HAP-1 (cell line): ENCODE data around the gene ZNF619.
A peak's percentile ranks its signal among the peaks of the same experiment; 100 is the strongest.

ENCODE experiments used
- DNase-seq, 2 experiments: peaks; one replicate each; pipeline ENCODE4 v3.0.0-alpha.2; 2016 to 2020; ENCODE audit warnings: low spot score in 2 of 2
- H3K27me3 ChIP-seq: fragments of 250-450 bp; sonication (Bioruptor Pico); 2 replicates; pipeline ENCODE4 v1.5.1; 2020; ENCODE audit warnings: low read depth, mild to moderate bottlenecking, moderate library complexity
- H3K36me3 ChIP-seq: fragments of 250-450 bp; sonication (Bioruptor Pico); replicated peaks from 2 replicates; pipeline ENCODE4 v1.5.1; 2020; ENCODE audit warnings: mild to moderate bottlenecking
- H3K4me1 ChIP-seq: fragments of 250-450 bp; sonication (Bioruptor Pico); 2 replicates; pipeline ENCODE4 v1.5.1; 2020; ENCODE audit warnings: mild to moderate bottlenecking
- H3K4me3 ChIP-seq: fragments of 250-450 bp; sonication (Bioruptor Pico); 2 replicates; pipeline ENCODE4 v1.5.1; 2020; ENCODE audit warnings: mild to moderate bottlenecking, moderate library complexity
- H3K9me3 ChIP-seq: fragments of 250-450 bp; sonication (Bioruptor Pico); 2 replicates; pipeline ENCODE4 v1.5.1; 2020; ENCODE audit warnings: mild to moderate bottlenecking, moderate library complexity
- in situ Hi-C: fragments of 300-500 bp; cut with MboI; formaldehyde crosslinking; loops from 3 replicates; pipeline ENCODE4 v1.14.3; 2020; ENCODE audit warnings: low sequenced_read_pairs, inconsistent platforms, mixed read lengths

Gene ZNF619

GRCh38 chr3:40524568-40525285, 47.8 kb downstream of the ZNF619 start, which contains the start of gene ZNF621:
Gene ZNF621, plus strand, starts transcription at chr3:40524960. Its CDS starts 881 bp downstream, at chr3:40525841.
- peaks cover 23% of the 10 kb centered on the region for H3K36me3 ChIP-seq
- peak within 1 kb of the TSS; percentile 88 for H3K4me3 ChIP-seq
- DNase-seq: peak; percentile 74 to 93
- in situ Hi-C loops: no loop called here
- H3K4me1 ChIP-seq: peaks cover 7% of the 10 kb centered on the region
- H3K9me3 ChIP-seq: no peaks in the 10 kb centered on the region
- H3K27me3 ChIP-seq: no peaks in the 10 kb centered on the region

GRCh38 chr3:40528426-40528825, 51.5 kb downstream of the ZNF619 start:
- H3K4me3 ChIP-seq: no peak overlapping the region
- H3K27me3 ChIP-seq: no peaks in the 10 kb centered on the region
- H3K9me3 ChIP-seq: no peaks in the 10 kb centered on the region
- H3K4me1 ChIP-seq: peaks cover 7% of the 10 kb centered on the region
- H3K36me3 ChIP-seq: peaks cover 58% of the 10 kb centered on the region
- DNase-seq: no peak
- in situ Hi-C loops: no loop called here

GRCh38 chr3:40532252-40532651, 55.3 kb downstream of the ZNF619 start:
- in situ Hi-C loops: no loop called here
- H3K4me1 ChIP-seq: no peaks in the 10 kb centered on the region
- no peak overlapping the region for H3K4me3 ChIP-seq
- H3K27me3 ChIP-seq: no peaks in the 10 kb centered on the region
- no peak for DNase-seq
- peaks cover 61% of the 10 kb centered on the region for H3K36me3 ChIP-seq
- H3K9me3 ChIP-seq: no peaks in the 10 kb centered on the region

- peaks cover 56% of the 10 kb centered on the region for H3K36me3 ChIP-seq
- H3K4me1 ChIP-seq: no peaks in the 10 kb centered on the region
- no peak for DNase-seq
- H3K4me3 ChIP-seq: no peak overlapping the region
- H3K27me3 ChIP-seq: no peaks in the 10 kb centered on the region
- in situ Hi-C loops: no loop called here
- H3K9me3 ChIP-seq: no peaks in the 10 kb centered on the region
Observed at GRCh38 chr3:40534283-40534682, 57.4 kb downstream of the ZNF619 start.
